Activated CD4-positive, alpha-beta T cell treated with anti-CD3 and anti-CD28 coated beads, Interleukin-2, amount 50 U/mL, for 4 hours (primary cell): Measurements from ENCODE around the gene CYTH2.

ENCODE experiments used
- DNase-seq, 2 experiments: peaks; one replicate each; pipeline ENCODE4 v3.0.0-alpha.2; 2020

The CYTH2 gene

DNA sequence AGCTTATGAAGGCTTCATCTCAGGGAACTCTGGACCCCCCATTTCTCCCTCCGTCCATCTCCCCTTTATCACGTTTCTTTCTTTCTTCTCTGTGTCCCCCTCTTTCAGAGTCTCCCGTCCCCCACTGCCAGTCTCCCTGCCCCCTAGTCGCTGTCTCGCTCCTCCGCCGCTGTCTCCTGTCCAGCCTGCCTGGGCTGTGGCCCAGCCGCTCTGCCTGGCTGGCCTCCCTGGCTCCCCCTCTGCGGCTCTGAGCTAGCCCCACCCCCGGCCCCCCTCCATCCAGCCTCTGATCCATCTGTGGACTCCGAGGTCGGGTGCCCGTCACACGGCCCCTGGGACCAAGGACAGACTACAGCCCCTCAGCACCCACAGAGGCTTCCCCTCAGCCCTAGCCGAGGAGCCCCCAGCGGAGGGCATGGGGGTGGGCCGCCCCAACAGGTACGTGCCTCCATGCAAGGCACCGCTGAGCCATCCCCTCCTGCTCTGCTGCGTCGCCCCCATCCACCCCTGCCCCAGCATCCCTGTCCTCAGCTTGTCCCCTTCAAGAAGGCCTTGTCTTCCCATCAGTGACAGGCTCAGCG, 14.9 kb upstream of the CYTH2 start:
- no peak for DNase-seq

DNA sequence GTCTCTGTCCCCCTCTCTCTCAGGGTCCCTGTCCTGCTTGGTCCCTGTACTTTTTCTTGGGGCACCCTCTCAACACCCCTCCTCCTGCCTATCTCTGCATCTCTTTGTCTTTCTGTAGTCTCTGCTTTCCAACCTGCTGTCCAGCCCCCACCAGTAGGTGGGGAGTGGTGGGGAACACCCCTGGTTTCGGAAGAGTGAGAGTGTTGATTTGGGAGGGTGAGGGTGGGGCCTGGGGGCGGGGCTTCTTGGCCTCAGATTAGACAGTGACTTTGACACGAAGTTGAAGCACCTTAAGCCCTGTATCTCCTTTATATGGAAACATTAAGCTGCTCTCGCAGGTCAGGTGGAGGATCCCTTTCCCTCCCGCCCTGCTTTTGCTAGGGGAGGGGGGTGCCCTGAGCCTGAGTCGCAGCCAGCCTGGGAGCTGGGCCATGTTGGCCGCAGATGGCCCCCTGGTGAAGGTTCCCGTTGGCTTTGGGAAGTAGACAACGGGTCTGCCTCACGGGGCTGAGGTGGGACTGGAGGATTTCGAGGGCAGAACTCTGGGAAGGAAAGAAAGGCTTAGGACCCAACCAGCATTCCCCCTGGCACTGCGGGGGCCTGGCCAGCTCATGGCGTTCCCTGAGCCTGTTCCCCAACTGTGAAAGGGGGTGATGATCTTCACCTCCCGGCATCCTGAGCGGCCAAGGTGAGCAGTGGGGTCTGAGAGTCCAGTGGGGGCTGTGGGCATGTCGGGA, 13.8 kb upstream of the CYTH2 start, which contains the start of gene KCNJ14:
Gene KCNJ14, plus strand, starts transcription at position 404 of the 737 bp plus-strand sequence. CDS start 6,151 bp downstream, outside the sequence.
- DNase-seq: no peak

DNA sequence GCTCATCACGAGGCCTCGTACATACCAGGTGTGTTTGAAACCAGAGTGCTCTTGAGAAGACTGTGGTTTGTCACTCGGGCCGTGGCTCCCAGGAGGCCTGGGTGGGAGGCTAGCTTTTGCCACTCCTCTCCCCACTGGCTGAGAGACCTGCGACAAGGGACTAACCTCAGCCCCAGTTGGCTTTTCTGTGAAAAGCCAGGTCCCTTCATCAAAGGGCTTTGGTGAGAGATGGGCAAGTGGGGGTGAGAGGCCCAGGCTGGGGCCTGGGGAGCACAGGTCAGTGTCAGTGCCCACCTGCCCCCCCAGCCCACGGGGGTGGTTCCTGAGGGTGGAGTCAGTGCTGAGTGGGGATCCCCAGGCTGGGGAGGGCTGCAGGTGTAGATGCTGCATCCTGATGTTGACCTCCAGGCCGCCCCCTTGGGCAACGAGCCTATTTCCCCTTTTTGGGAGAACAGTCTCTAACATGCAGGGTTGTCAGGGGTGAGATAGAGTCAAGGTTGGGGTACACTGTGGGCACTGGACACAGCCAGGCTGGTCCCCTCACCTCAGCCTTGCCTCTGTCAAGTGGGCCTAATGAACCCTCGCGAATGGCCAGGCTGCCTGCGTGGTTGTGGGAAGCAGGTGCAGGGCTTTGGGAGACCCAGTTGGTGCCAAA, 13.1 kb upstream of the CYTH2 start:
- DNase-seq: no peak

DNA sequence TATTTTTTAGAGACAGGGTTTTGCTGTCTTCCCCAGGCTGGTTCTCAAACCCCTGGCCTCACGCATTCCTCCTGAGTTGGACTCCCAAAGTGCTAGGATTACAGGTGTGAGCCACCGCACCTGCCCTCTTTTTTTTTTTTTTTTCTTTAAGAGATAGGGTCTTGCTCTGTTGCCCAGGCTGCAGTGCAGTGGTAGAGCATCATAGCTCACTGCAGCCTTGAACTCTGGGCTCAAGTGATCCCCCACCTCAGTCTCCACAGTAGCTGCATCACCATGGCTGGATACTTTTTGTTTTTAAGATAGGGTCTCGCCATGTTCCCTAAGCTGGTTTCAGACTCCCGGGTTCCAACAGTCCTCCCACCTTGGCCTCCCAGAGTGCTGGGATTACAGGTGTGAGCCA, 12.3 kb upstream of the CYTH2 start:
- no peak for DNase-seq

DNA sequence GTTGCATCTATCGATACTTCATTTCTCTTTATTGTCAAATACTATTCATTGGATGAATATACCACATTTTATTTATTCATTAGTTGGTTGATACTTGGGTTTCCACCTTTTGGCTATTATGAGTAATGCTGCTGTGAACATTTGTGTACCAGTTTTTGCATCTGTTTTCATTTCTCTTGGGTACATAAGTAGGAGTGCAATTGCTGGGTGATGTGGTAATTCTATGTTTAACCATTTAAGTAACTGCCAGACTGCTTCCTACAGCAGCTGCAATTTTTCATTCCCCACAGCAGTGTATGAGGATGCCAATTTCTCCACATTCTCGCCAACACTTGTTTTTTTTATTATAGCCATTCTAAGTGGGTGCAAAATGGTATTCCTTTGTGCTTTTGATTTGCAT, 11.2 kb upstream of the CYTH2 start:
- DNase-seq: no peak

DNA sequence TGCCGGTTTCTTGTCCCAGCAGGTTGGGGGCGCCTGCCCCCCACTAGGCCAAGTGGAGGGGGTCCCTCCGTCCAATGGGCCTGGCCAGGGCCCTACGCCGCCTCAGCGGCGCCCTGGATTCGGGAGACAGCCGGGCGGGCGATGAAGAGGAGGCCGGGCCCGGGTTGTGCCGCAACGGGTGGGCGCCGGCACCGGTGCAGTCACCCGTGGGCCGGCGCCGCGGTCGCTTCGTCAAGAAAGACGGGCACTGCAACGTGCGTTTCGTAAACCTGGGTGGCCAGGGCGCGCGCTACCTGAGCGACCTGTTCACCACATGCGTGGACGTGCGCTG, 7.6 kb upstream of the CYTH2 start:
- no peak for DNase-seq

DNA sequence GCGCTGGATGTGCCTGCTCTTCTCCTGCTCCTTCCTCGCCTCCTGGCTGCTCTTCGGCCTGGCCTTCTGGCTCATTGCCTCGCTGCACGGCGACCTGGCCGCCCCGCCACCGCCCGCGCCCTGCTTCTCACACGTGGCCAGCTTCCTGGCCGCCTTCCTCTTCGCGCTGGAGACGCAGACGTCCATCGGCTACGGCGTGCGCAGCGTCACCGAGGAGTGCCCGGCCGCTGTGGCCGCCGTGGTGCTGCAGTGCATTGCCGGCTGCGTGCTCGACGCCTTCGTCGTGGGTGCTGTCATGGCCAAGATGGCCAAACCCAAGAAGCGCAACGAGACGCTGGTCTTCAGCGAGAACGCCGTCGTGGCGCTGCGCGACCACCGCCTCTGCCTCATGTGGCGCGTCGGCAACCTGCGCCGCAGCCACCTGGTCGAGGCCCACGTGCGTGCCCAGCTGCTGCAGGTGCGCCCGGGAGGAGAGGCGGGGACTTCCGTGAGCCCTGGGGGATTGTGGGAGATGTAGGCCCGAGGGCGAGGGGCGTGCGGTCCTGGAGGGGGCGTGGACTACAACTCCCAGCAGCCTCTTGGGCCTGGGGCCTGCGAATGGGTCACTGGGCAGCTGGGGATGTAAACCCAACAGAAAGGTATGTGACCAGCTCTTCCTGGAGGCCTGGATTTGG, 7.0 kb upstream of the CYTH2 start:
- DNase-seq: no peak

DNA sequence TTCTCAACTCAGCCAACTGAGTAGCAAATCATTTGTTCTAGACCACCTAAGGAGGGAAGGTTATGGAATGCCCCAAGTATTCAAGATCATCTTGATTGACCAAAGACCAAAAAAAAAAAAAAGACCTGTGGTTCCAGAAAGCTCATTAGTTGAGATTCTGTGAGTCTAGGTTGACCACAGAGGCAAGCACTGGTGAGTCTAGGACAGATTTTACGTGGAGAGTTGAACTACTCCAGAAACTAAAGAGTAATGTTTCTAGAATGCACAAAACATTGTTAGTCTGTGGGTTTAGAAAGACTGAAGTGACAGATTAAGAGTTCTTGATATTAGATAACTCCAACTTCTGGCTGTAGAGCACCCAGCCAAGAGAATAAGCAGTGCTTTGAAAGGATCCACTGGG, 4.0 kb upstream of the CYTH2 start:
- no peak for DNase-seq

DNA sequence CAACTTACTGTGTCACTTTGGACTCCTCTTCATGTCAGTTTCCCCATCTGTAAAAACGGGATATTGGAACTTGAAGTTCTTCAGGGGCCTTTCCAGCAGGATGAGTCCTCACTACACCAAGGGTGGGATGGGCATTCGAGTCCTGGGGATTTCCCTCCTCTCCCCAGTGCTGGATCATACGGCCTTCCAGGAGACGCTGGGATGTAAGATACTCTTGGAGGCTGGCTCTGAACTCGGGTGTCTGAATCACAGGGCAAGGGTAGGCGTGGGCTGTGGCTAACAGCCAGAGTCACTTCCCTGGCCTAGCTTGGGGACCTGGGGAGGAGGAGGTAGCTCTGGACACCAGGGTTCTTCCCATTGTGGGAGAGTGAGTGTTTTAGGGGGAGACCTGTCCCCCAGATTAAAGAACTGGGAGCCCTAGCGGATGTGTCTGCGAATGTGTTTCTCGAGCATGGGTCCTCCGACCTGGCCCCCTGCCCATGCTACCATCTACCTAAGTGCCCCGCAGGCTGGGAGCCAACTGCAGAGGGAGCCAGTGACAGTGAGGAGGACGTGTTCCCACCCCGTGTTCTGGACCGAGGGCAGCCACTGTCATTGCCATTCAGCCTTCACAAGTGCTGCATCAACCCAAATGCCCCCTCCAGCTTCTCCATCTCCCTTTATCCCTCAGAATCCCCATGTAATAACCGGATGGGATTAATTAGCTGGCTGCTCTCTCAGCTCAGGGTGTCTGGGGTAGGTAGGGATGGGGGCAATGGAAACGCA, 2.4 kb upstream of the CYTH2 start:
- no peak for DNase-seq

DNA sequence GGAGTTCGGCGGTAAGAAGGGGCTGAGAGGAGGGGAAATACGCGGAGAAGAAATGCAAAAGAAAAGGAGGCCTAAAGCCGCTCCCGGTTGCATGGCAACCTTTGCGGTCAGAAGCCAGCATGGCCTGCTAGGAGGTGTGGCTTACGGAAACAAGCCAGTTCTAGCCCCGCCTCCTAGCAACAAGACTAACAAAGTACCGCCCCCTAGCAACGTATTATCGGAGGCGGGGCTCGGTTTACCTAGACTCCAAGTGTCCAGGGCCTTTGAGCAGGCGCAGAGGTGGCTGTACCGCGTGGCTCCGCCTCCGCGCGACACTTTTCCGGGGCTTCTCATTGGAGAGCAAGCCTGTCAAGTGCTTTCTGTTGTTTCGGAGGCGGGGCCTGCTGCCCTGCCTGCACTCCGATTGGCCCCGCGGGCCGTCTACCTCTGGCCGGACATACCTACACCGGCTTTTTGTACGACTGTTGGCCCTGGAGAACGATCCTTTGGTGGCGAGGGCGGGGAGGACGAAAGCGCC, 339 bp upstream of the CYTH2 start:
- peak; percentile 99 for DNase-seq

DNA sequence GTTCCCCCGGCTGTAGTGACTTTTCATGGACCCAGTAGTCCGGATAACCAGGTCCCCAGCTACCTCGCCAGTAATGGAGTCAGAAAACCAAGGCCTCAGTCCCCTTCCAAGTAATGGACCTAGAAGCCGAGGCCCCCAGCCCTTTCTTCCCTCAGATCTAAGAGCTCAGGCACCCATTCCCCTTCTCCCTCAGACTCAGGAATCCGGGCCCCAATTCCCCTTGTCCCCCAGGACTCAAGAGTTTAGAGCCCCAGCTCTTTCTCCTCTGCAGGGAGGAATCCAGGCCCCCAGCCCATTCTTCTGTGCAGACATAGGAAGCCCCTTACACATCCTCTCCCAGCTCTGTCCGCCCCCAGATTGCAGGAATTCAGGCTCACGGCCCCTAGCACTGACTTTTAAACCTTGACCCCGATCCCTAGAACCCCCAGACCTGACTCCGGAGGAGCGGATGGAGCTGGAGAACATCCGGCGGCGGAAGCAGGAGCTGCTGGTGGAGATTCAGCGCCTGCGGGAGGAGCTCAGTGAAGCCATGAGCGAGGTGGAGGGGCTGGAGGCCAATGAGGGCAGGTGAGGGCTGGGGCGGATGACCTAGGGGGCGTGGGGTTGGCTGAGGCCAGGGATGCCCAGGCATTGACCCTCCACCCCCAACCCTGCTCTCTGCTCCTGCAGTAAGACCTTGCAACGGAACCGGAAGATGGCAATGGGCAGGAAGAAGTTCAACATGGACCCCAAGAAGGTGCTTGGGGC, 938 bp downstream of the CYTH2 start:
- no peak for DNase-seq

DNA sequence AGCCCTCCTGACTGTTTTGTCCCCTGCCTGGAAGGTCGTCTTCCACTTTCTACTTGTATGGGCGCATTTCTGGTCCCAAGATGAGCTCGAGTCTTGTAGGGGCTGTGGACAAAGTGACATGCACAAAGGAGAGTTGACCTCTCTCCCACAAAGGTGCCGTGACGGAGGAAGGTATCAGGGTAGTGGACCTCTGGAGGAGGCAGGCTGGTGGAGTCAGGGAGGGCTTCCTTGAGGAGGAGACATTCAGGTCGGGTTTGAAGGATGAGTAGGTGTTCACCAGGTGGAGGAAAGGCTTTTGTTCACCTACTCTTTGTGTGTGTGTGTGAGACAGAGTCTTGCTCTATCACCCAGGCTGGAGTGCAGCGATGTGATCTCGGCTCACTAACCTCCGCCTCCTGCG, 1.7 kb downstream of the CYTH2 start:
- DNase-seq: no peak

DNA sequence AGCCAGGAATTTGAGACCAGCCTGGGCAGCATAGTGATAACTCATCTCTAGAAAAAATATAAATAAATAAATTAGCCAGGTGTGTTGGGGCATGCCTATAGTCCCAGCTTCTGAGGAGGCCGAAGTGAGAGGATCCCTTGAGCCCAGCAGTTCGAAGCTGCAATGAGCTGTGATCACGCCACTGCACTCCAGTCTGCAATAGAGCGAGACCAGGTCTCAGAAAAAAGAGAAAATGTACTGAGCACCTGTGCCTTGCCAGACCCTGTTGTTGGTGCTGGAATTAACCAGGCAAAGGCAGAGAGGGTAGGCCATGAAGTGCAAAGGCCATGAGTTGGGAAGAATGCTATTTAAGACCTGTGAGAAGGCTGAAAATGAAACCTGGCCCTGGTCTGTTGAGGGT, 2.7 kb downstream of the CYTH2 start:
- DNase-seq: no peak

DNA sequence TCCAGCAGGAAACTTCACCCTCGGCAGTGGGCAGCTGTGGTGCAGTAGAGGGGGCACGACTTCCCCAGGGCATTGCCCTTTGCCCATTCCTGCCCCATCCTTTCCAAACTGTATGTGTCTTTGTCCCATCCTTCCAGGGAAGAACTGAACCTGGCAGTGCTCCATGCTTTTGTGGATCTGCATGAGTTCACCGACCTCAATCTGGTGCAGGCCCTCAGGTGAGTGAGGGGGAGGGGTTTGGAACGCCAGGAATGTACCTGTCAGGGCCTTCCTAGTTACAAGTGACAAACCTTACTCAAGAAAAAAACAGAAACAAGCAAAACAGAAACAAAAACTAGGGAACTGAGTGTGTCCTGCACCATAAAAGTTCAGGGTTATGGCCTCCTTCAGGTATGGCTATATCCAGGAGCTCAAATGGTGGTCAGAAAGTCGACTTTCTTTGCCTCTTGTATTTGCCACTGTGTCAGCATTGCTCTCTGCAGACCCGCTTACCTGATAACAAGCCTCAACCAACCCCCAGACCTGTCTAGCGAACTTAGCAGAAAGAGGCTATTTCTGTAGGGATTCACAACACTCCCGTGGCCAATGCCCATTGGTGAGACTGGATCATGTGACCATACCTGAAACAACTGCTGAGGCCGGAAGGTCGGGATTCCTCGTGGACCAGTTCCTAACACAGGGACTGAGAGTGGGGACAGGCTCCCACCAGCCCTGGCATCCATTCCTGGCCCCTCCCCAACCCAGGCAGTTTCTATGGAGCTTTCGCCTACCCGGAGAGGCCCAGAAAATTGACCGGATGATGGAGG, 4.2 kb downstream of the CYTH2 start:
- DNase-seq: no peak

DNA sequence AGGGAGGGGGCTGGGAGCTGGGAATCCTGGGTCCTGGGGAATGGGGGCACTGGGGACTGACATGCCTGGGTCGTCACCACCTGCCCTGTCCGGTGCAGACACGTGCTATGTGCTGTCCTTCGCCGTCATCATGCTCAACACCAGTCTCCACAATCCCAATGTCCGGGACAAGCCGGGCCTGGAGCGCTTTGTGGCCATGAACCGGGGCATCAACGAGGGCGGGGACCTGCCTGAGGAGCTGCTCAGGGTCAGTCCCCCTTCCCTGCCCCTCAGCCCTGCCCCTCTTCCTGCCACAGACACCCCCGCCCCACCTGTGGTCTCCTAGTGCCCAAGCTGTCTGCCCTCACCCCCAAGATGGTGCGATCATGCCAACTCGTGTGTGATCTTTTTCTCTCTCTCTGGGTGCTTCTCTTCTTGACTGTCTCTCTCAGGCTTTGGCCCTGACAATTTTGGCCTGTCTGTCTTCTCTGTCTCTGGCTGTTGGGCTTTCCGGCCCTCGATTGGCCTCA, 5.0 kb downstream of the CYTH2 start:
- DNase-seq: no peak

DNA sequence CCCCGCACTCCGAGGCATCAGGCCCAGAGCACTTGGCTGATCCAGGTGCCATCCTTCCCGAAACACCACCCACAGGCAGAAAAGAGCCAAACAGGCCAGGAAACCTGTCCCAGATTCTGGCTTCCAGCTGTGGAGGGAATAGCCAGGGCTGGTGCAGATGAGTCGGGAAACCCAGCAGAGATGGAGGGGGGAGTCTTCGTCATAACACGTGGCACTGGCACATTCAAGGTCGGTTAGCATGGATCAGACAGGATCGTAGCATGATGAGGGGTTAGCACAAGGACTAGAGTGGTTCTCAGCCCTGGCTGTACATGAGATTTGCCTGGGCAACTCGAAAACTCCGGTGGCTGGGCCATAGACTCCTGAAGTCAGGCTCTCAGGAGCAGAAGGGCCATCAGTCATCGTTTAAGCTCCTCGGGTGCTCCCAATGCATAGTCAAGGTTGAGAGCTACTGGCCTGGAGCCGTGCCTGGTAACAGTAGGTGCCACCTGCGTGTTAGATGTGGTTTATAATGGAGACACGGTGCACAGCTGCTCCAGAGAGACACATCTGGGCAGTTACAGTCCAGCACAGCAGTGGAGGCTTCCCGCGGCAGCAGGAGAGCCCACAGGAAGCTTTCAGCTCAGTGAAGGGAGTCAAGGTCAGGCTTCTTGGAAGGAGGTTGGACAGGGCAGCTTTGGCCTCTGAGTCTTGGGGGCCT, 6.3 kb downstream of the CYTH2 start:
- DNase-seq: no peak

DNA sequence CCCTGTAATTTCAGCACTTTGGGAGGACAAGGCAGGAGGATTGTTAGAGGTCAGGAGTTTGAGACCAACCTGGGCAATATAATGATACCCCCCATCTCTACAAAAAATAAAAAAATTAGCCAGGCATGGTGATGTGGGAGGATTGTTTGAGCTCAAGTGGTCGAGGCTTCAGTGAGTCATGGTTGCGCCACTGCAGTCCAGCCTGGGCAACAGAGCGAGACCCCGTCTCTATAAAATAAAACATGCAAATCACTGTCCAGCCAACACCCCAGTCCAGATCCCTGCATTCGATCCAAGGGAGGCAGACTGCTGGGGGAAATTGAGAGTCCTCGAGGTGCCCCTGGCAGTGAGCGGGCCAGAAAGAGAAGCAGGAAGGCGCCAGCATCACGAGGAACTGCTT, 7.0 kb downstream of the CYTH2 start:
- DNase-seq: no peak

DNA sequence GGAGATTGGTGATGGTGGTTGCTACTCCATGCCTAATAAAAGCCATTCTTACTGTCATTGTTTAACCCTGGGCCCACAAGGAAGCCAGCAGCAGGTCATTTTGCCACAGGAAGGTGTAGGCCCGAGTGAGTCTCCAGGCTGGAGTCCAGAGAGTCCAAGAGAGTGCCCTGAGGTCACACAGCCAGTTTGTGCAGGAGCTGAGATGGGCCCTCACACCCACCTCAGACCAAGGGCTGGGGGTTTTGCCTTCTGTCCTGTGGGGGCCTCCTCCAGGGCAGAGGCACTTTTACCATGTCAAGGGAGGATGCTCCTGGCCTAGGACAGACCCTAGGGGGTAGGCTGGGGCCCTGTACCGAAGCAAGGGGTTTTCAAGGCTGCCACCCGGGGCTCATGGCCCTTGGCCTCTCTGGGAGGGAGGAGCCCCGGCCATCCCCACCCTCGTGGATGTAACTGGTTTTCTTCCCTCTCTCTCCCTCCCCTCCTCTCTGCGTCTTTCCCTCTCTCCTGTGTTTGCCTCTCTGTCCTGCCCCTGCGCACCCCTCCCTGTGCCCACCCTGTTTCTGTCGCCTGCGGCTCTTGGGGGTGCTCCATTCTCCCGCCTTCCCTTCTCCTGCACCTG, 8.0 kb downstream of the CYTH2 start:
- no peak for DNase-seq

DNA sequence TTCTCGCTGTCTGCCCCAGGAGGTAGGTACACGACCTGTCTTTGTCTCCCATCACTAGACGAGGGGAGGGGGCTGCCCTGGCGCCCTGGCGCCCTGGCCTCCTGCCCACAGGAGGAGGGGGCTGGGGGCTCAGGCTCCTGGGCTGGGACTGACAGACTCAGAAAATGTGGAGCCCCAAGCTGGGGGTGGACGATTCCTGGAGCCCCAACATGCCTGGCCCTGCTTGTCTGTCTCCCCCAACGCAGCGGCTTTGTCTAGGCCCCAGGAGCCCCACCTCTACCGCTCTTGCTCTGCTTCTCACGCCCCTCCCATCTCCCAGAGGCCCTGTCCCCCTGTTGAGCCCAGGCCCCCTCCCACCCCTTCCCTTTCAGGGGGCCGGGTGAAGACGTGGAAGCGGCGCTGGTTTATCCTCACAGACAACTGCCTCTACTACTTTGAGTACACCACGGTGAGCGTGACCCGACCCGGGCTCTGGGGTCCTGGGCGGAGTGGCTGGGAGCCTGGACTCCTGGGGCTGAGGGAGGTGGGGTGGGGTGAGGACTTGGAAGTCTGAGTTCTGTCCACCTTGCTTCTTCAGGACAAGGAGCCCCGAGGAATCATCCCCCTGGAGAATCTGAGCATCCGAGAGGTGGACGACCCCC, 8.6 kb downstream of the CYTH2 start:
- no peak for DNase-seq
